K562 (cell line): Measurements from ENCODE around the gene HS3ST4. TPM values are rescaled to one million over a fixed set of nuclear protein-coding genes. Genes with fewer than 3 reads are reported as not detected.

ENCODE experiments used
- ATAC-seq: fragments of 200-7000 bp; cut with Tn5 transposase; 3 replicates; pipeline ENCODE4 v1.9.1; 2020; ENCODE audit warnings: moderate library complexity
- BruUV-seq: library from RNA; stranded (reverse); fragments of 400-500 nt; replicated peaks from 2 replicates; lab custom pipeline; 2021; lab: Mats Ljungman, UMichigan
- CTCF ChIA-PET: fragments of 300-600 bp; formaldehyde crosslinking; extraction: SDS; loops from one replicate; lab custom pipeline; 2021; ENCODE audit warnings: low intra/inter-chr PET ratio; lab: Yijun Ruan, JAX
- POLR2A ChIA-PET: fragments of 300-600, 350-650 bp; sonication (Branson Sonifier 250); formaldehyde crosslinking; extraction: SDS; loops from one replicate; lab custom pipeline; 2021; ENCODE audit warnings: antibody characterized with exemption, inconsistent platforms; lab: Yijun Ruan, JAX
- DNase-seq, 4 experiments: peaks; one replicate each; pipeline versions ENCODE4 v3.0.0 to v3.0.0-alpha.2; 2011 to 2018; ENCODE audit warnings: low spot score in 3 of 4, mixed read lengths in 3 of 4; ENCODE audit errors: extremely low read depth in 1 of 4
- FAIRE-seq: peaks from 2 replicates; lab custom pipeline; 2011; peaks lifted over from hg19 to GRCh38; lab: Jason Lieb, UNC
- H2AFZ ChIP-seq: 2 replicates; pipeline ENCODE4 v1.6.0; 2011; ENCODE audit warnings: low read depth, low read length, control low read depth, inconsistent platforms
- H3K27ac ChIP-seq: fragments of 200-600 bp; 3 replicates; pipeline ENCODE4 v1.8.0; 2011; ENCODE audit warnings: low read depth, mild to moderate bottlenecking, control low read depth, inconsistent platforms, low read length, moderate library complexity, mixed read lengths; ENCODE audit errors: extremely low read depth
- H3K27me3 ChIP-seq, 2 experiments: fragments of 300-600 bp in 1 of 2; 2 replicates in 1 of 2; 3 replicates in 1 of 2; pipeline versions ENCODE4 v1.6.0 to v1.8.0; 2011; ENCODE audit warnings: inconsistent platforms in 2 of 2, low read length in 2 of 2, mild to moderate bottlenecking in 1 of 2, mixed read lengths in 1 of 2, moderate library complexity in 1 of 2; ENCODE audit not compliant: control insufficient read depth in 2 of 2, insufficient read depth in 2 of 2
- H3K36me3 ChIP-seq: fragments of 300-600 bp; 3 replicates; pipeline ENCODE4 v1.8.0; 2011; ENCODE audit warnings: mild to moderate bottlenecking, low read length, inconsistent platforms; ENCODE audit not compliant: control insufficient read depth, insufficient read depth
- H3K4me1 ChIP-seq, 2 experiments: fragments of 200-600 bp in 1 of 2; replicated peaks in 1 of 2; 2 replicates in 1 of 2; 3 replicates in 1 of 2; pipeline versions ENCODE4 v1.5.1 to v1.8.0; 2011; ENCODE audit warnings: inconsistent platforms in 2 of 2, low read length in 2 of 2, mild to moderate bottlenecking in 1 of 2, mixed read lengths in 1 of 2, moderate library complexity in 1 of 2; ENCODE audit not compliant: control insufficient read depth in 2 of 2, insufficient read depth in 2 of 2
- H3K4me2 ChIP-seq: 2 replicates; pipeline ENCODE4 v1.6.1; 2011; ENCODE audit warnings: low read length, control low read depth, inconsistent platforms, mixed read lengths; ENCODE audit not compliant: insufficient read depth
- H3K4me3 ChIP-seq: fragments of 200-600 bp; sonication (generic), shearing (Covaris generic); 2 replicates; pipeline ENCODE4 v1.5.1; 2016; ENCODE audit warnings: control low read depth, inconsistent platforms
- H3K79me2 ChIP-seq: fragments of 200-600 bp; 3 replicates; pipeline ENCODE4 v1.8.0; 2011; ENCODE audit warnings: low read length, inconsistent platforms; ENCODE audit not compliant: control insufficient read depth, insufficient read depth
- H3K9ac ChIP-seq, 2 experiments: 2 replicates each; pipeline versions ENCODE4 v1.6.0 to v1.6.1; 2011; ENCODE audit warnings: low read depth in 2 of 2, low read length in 2 of 2, control low read depth in 1 of 2, inconsistent platforms in 1 of 2, mild to moderate bottlenecking in 1 of 2, mixed read lengths in 1 of 2; ENCODE audit not compliant: insufficient read depth in 1 of 2
- H3K9me1 ChIP-seq: one replicate; pipeline ENCODE4 v1.6.0; 2011; ENCODE audit warnings: inconsistent platforms, mild to moderate bottlenecking, low read length, moderate library complexity; ENCODE audit not compliant: control insufficient read depth, insufficient read depth
- H3K9me3 ChIP-seq: replicated peaks from 2 replicates; pipeline ENCODE4 v1.5.1; 2011; ENCODE audit warnings: low read depth, low read length, inconsistent platforms; ENCODE audit not compliant: control insufficient read depth, insufficient read depth
- H4K20me1 ChIP-seq: replicated peaks from 2 replicates; pipeline ENCODE4 v1.6.1; 2011; ENCODE audit warnings: low read length, inconsistent platforms, mixed read lengths; ENCODE audit not compliant: control insufficient read depth, insufficient read depth
- ARHGAP35 ChIP-seq: fragments of 450-650 bp; IDR thresholded peaks from 2 replicates; pipeline ENCODE4 v1.6.1; 2018; ENCODE audit not compliant: partially characterized antibody
- E2F5 ChIP-seq: sonication (generic); formaldehyde crosslinking; IDR thresholded peaks from 2 replicates; pipeline ENCODE4 v1.8.0; 2022; ENCODE audit warnings: mild to moderate bottlenecking, missing genetic modification reagents
- ELF4 ChIP-seq: fragments of 450-650 bp; formaldehyde crosslinking; IDR thresholded peaks from 2 replicates; pipeline ENCODE4 v1.4.0; 2022; ENCODE audit warnings: missing genetic modification characterization
- HLTF ChIP-seq: fragments of 450-650 bp; IDR thresholded peaks from 2 replicates; pipeline ENCODE4 v1.6.1; 2016
- IRF2 ChIP-seq: sonication (generic); formaldehyde crosslinking; IDR thresholded peaks from 2 replicates; pipeline ENCODE4 v1.8.1; 2022; ENCODE audit warnings: mild to moderate bottlenecking, missing genetic modification reagents
- KLF10 ChIP-seq: fragments of 250-450 bp; sonication (Bioruptor Pico); IDR thresholded peaks from 2 replicates; pipeline ENCODE4 v1.6.1; 2021; ENCODE audit warnings: matching md5 sums
- REST ChIP-seq, 2 experiments: fragments of 450-650 bp; formaldehyde crosslinking in 1 of 2; IDR thresholded peaks; 2 replicates each; pipeline versions ENCODE4 v1.4.0 to v1.6.1; 2014 to 2020; ENCODE audit warnings: mild to moderate bottlenecking in 2 of 2, borderline replicate concordance in 1 of 2, low read depth in 1 of 2
- SIX5 ChIP-seq, 2 experiments: IDR thresholded peaks; 2 replicates each; pipeline ENCODE4 v1.6.1; 2011; ENCODE audit warnings: low read length in 2 of 2, borderline replicate concordance in 1 of 2, low read depth in 1 of 2, mild to moderate bottlenecking in 1 of 2, moderate library complexity in 1 of 2; ENCODE audit not compliant: insufficient read depth in 1 of 2
- ZBTB2 ChIP-seq: fragments of 450-650 bp; IDR thresholded peaks from 2 replicates; pipeline ENCODE4 v1.6.1; 2016; ENCODE audit warnings: antibody characterized with exemption
- ZC3H4 ChIP-seq: sonication (generic); formaldehyde crosslinking; IDR thresholded peaks from 2 replicates; pipeline ENCODE4 v1.9.0; 2021; ENCODE audit warnings: missing genetic modification reagents, borderline replicate concordance
- ZNF586 ChIP-seq: fragments of 450-650 bp; formaldehyde crosslinking; conservative IDR thresholded peaks from 2 replicates; pipeline ENCODE4 v1.4.0; 2020; ENCODE audit warnings: mild to moderate bottlenecking, moderate library complexity
- WGBS: fragments of 100-300 bp; shearing (Covaris generic); methylation state at CpG from one replicate; pipeline ENCODE4 v1.1.6; 2016; ENCODE audit warnings: low coverage, mixed read lengths; ENCODE audit not compliant: insufficient coverage; ENCODE audit errors: missing lambda C conversion rate; 5-methylcytosine and 5-hydroxymethylcytosine counted together
- in situ Hi-C: fragments of 300-500 bp; cut with MboI; formaldehyde crosslinking; loops from 4 replicates; pipeline ENCODE4 v1.15.0; 2018; ENCODE audit warnings: inconsistent platforms, mixed read lengths
- intact Hi-C: fragments of 100-400 bp; cut with micrococcal nuclease; formaldehyde crosslinking; loops from 2 replicates; pipeline ENCODE4 v1.14.2; 2022
- polyA plus RNA-seq, 8 experiments: library from polyadenylated mRNA; depleted of rRNA in 4 of 8; stranded (reverse) in 5 of 8; unstranded in 3 of 8; fragments of >200 nt; fragmentation: Nextera tagmentation in 2 of 8; fragmentation: Illumina TruSeq in 1 of 8; extraction: Ambion mirVana in 2 of 8; extraction: Trizol in 1 of 8; gene quantifications; 2 replicates each; pipeline versions ENCODE4 v1.2.1 to v1.2.3, GENCODE V29; 2011 to 2014; ENCODE audit warnings: inconsistent platforms in 1 of 8, missing spikeins in 1 of 8
- total RNA-seq, 7 experiments: library from RNA; depleted of rRNA in 6 of 7; stranded (reverse); fragments of >200 nt in 6 of 7; fragmentation: Illumina TruSeq in 2 of 7; extraction: Trizol in 2 of 7; gene quantifications; 2 replicates each; pipeline versions ENCODE4 v1.2.1 to v1.2.3, GENCODE V29; 2011 to 2021; ENCODE audit warnings: low replicate concordance in 1 of 7

Gene HS3ST4
- total and polyA plus RNA-seq, 9 of the 15 experiments (the other 6 are each of a cell fraction or from before 2014, with no cell fraction given) = not detected

GRCh38 chr16:25867041-25867440 is 175.3 kb downstream of the HS3ST4 start:
- H3K9me1 ChIP-seq = no peaks in the 10 kb centered on the region
- no peaks in the 10 kb centered on the region for H3K36me3 ChIP-seq
- WGBS = 0% methylated on average over 2 of the region's 2 CpGs
- no peak for FAIRE-seq
- H3K4me2 ChIP-seq = no peak overlapping the region
- no peak overlapping the region for H3K27ac ChIP-seq
- ATAC-seq = no peak
- intact Hi-C loops = no loop called here
- in situ Hi-C loops = no loop called here
- H3K4me3 ChIP-seq = no peak overlapping the region
- no peaks in the 10 kb centered on the region for H4K20me1 ChIP-seq
- no peaks in the 10 kb centered on the region for H3K79me2 ChIP-seq
- no peak overlapping the region for H3K9ac ChIP-seq
- no peaks in the 10 kb centered on the region for H3K4me1 ChIP-seq
- H3K27me3 ChIP-seq = no peaks in the 10 kb centered on the region
- ChIA-PET POLR2A (no interaction called here), CTCF (no interaction called here)
- no TSS peak for BruUV-seq
- no peak overlapping the region for H2AFZ ChIP-seq
- no peaks in the 10 kb centered on the region for H3K9me3 ChIP-seq
- no peak for DNase-seq
- TF ChIP-seq ELF4 (CRISPR knock-in tag) (no peak), ZC3H4 (no peak), IRF2 (CRISPR knock-in tag) (no peak), REST (IDR thresholded peaks at IDR 0.05; ENCODE audit: borderline replicate concordance) (no peak), REST (CRISPR knock-in tag; IDR thresholded peaks at IDR 0.05; ENCODE audit: low read depth) (no peak), ZNF586 (CRISPR knock-in tag) (no peak), HLTF (no peak), ZBTB2 (no peak), SIX5 (IDR thresholded peaks at IDR 0.05; ENCODE audit: borderline replicate concordance in 1 of 2, insufficient read depth in 1 of 2, low read depth in 1 of 2, low read length in 2 of 2) (no peak), E2F5 (CRISPR knock-in tag) (no peak), KLF10 (no peak), ARHGAP35 (no peak)
